Stomach smooth muscle (tissue), 2 donors: ENCODE results near the gene RASGRP3.

Experiments
- H3K27ac ChIP-seq: one replicate; pipeline ENCODE4 v1.7.0; 2013; ENCODE audit warnings: mild to moderate bottlenecking, low read length, inconsistent platforms
- H3K27me3 ChIP-seq, 2 donors: one replicate each; pipeline ENCODE4 v1.7.0; 2013; ENCODE audit warnings: low read length in 2 of 2; ENCODE audit not compliant: insufficient read depth in 2 of 2, control insufficient read depth in 1 of 2
- H3K36me3 ChIP-seq, 2 donors: one replicate each; pipeline ENCODE4 v1.7.0; 2013; ENCODE audit warnings: low read length in 2 of 2; ENCODE audit not compliant: control insufficient read depth in 2 of 2, insufficient read depth in 2 of 2
- H3K4me1 ChIP-seq: one replicate; pipeline ENCODE4 v1.7.0; 2013; ENCODE audit warnings: low read length; ENCODE audit not compliant: control insufficient read depth, insufficient read depth
- H3K4me3 ChIP-seq, 2 donors: one replicate each; pipeline ENCODE4 v1.7.0; 2013; ENCODE audit warnings: low read length in 2 of 2
- H3K9ac ChIP-seq, 2 donors: one replicate each; pipeline ENCODE4 v1.7.0; 2013; ENCODE audit warnings: low read length in 2 of 2, mild to moderate bottlenecking in 1 of 2
- H3K9me3 ChIP-seq, 2 donors: one replicate each; pipeline ENCODE4 v1.7.0; 2013; ENCODE audit warnings: low read length in 2 of 2; ENCODE audit not compliant: control insufficient read depth in 2 of 2
- donor health status: healthy.
- donor health status: Pancreatic carcinoma.

RASGRP3 gene

GRCh38 chr2:33492399-33493134, 16.1 kb downstream of the RASGRP3 start:
- Histone ChIP-seq H3K36me3 (no peaks in the 10 kb centered on the region), H3K27ac (no peak overlapping the region), H3K4me3 (no peak overlapping the region), H3K4me1 (peaks cover 3% of the 10 kb centered on the region), H3K9ac (no peak overlapping the region), H3K27me3 (no peaks in the 10 kb centered on the region), H3K9me3 (no peaks in the 10 kb centered on the region)

GRCh38 chr2:33494155-33494779, 17.8 kb downstream of the RASGRP3 start:
- Histone ChIP-seq H3K9ac (no peak overlapping the region), H3K27me3 (no peaks in the 10 kb centered on the region), H3K4me1 (peaks cover 3% of the 10 kb centered on the region), H3K27ac (no peak overlapping the region), H3K4me3 (no peak overlapping the region), H3K9me3 (no peaks in the 10 kb centered on the region), H3K36me3 (no peaks in the 10 kb centered on the region)

- Histone ChIP-seq H3K4me3 (no peak overlapping the region), H3K27ac (no peak overlapping the region), H3K27me3 (no peaks in the 10 kb centered on the region), H3K36me3 (no peaks in the 10 kb centered on the region), H3K9me3 (no peaks in the 10 kb centered on the region), H3K9ac (no peak overlapping the region), H3K4me1 (no peaks in the 10 kb centered on the region)
These were observed 18.6 kb downstream of the RASGRP3 start for GRCh38 chr2:33494877-33495641.

DNA sequence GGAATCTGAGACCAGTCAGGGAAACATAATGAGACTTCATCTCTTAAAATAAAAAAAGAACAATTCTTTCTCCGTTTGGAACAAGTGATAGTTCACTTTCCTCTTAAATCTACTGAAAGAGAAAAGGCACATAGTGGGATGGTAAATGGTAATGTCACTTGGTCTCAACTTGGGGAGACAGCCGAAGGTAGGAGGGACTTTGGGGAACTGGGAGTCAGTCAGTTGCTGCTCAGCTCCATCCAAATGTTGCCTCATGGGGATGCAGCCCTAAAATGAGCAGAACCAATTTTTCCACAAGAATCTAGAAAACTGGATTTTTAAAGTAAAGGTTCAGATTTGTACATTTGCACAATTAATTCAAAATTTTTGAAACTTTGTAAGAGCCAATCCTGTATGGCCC, 19.2 kb downstream of the RASGRP3 start:
- Histone ChIP-seq H3K4me1 (no peaks in the 10 kb centered on the region), H3K9me3 (no peaks in the 10 kb centered on the region), H3K27me3 (no peaks in the 10 kb centered on the region), H3K4me3 (no peak overlapping the region), H3K9ac (no peak overlapping the region), H3K27ac (no peak overlapping the region), H3K36me3 (no peaks in the 10 kb centered on the region)

- Histone ChIP-seq H3K9me3 (no peaks in the 10 kb centered on the region), H3K9ac (no peak overlapping the region), H3K4me1 (no peaks in the 10 kb centered on the region)
These were observed 19.7 kb downstream of the RASGRP3 start for GRCh38 chr2:33496150-33496549.

GRCh38 chr2:33496726-33497125, 20.3 kb downstream of the RASGRP3 start:
- Histone ChIP-seq H3K9ac (no peak overlapping the region), H3K36me3 (no peaks in the 10 kb centered on the region), H3K4me3 (no peak overlapping the region), H3K9me3 (no peaks in the 10 kb centered on the region), H3K27ac (no peak overlapping the region), H3K4me1 (no peaks in the 10 kb centered on the region), H3K27me3 (no peaks in the 10 kb centered on the region)

More at GRCh38 chr2:33496150-33496549, 19.7 kb downstream of the RASGRP3 start:
- Histone ChIP-seq H3K27me3 (no peaks in the 10 kb centered on the region), H3K4me3 (no peak overlapping the region), H3K36me3 (no peaks in the 10 kb centered on the region), H3K27ac (no peak overlapping the region)

- Histone ChIP-seq H3K9me3 (no peaks in the 10 kb centered on the region), H3K27ac (no peak overlapping the region), H3K27me3 (no peaks in the 10 kb centered on the region), H3K4me1 (no peaks in the 10 kb centered on the region), H3K9ac (no peak overlapping the region), H3K36me3 (no peaks in the 10 kb centered on the region), H3K4me3 (no peak overlapping the region)
These were observed 20.8 kb downstream of the RASGRP3 start for GRCh38 chr2:33497221-33497650.

DNA sequence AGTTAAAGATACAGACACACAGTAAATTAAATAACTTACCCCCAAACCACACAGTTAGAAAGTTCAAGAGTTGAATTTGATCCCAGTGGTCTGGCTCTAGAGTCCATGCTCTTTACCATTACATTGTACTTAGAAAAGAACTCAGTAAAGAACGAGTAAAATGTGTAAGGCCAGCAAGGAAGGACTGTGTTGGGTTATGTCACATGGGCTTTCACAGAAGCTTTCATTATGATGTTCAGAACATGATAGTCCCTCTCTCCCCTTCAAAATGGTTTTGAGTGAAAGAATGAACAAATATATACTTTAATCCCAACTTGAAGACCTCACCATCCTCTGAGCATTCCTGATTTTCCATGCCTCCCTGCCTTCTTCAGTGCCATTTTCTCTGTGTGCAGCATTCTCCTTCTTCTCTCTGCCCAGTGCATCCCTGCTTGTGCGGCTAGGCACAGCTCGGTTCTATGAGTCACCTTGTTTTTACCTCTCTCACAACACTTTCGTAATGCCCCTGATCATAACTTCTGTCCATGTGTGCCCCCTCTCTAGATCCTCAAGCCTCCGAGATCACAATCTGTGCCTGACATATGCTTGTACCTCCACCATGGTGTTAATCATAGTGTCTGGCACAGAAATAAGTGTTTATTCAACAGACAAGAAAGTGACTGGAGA, 22.0 kb downstream of the RASGRP3 start:
- Histone ChIP-seq H3K36me3 (no peaks in the 10 kb centered on the region), H3K27ac (no peak overlapping the region), H3K27me3 (no peaks in the 10 kb centered on the region), H3K4me3 (no peak overlapping the region), H3K9me3 (no peaks in the 10 kb centered on the region), H3K4me1 (no peaks in the 10 kb centered on the region), H3K9ac (no peak overlapping the region)

- Histone ChIP-seq H3K9me3 (no peaks in the 10 kb centered on the region), H3K27me3 (no peaks in the 10 kb centered on the region), H3K4me1 (no peaks in the 10 kb centered on the region), H3K4me3 (no peak overlapping the region), H3K27ac (no peak overlapping the region), H3K36me3 (no peaks in the 10 kb centered on the region), H3K9ac (no peak overlapping the region)
These were observed 23.7 kb downstream of the RASGRP3 start for GRCh38 chr2:33500177-33500576.

- Histone ChIP-seq H3K9me3 (no peaks in the 10 kb centered on the region), H3K4me3 (no peak overlapping the region), H3K27me3 (no peaks in the 10 kb centered on the region), H3K9ac (no peak overlapping the region), H3K27ac (no peak overlapping the region), H3K4me1 (no peaks in the 10 kb centered on the region), H3K36me3 (no peaks in the 10 kb centered on the region)
These were observed 25.6 kb downstream of the RASGRP3 start for GRCh38 chr2:33502025-33502424.
